GM12878 (cell line): Measurements from ENCODE around the gene PPARA.

ENCODE experiments used
- CREB1 ChIP-seq: IDR thresholded peaks from 2 replicates; pipeline ENCODE4 v1.6.1; 2012; ENCODE audit warnings: low read depth, mild to moderate bottlenecking, inconsistent platforms
- EED ChIP-seq: sonication (generic); IDR thresholded peaks from 2 replicates; pipeline ENCODE4 v1.6.1; 2016; ENCODE audit warnings: antibody characterized with exemption, low read depth
- GABPA ChIP-seq: IDR thresholded peaks from 2 replicates; pipeline ENCODE4 v1.6.1; 2014; ENCODE audit warnings: antibody characterized with exemption, low read depth, mild to moderate bottlenecking, inconsistent platforms
- HDAC2 ChIP-seq: fragments of 200-600 bp; sonication (generic); IDR thresholded peaks from 2 replicates; pipeline ENCODE4 v1.6.1; 2017
- IRF4 ChIP-seq: IDR thresholded peaks from 2 replicates; pipeline ENCODE4 v1.6.1; 2011; ENCODE audit warnings: low read depth, low read length
- MXI1 ChIP-seq: fragments of 150-350 bp; IDR thresholded peaks from 2 replicates; pipeline ENCODE4 v1.6.1; 2011; ENCODE audit warnings: low read depth, mild to moderate bottlenecking, inconsistent platforms, low read length, improper control_type of control experiment
- POLR2AphosphoS2 ChIP-seq: IDR thresholded peaks from 2 replicates; pipeline ENCODE4 v1.6.1; 2011; ENCODE audit warnings: low read depth, mild to moderate bottlenecking, low read length, improper control_type of control experiment, moderate library complexity
- SREBF2 ChIP-seq: IDR thresholded peaks from 2 replicates; pipeline ENCODE4 v1.6.1; 2012; ENCODE audit warnings: mild to moderate bottlenecking, low read length
- ZNF274 ChIP-seq: IDR thresholded peaks from one replicate; pipeline ENCODE4 v1.8.0; 2011; ENCODE audit not compliant: insufficient read length, insufficient read depth
- TF ChIP-seq, protein P1 (sequence below): fragments of 450-650 bp; IDR thresholded peaks from 2 replicates; pipeline ENCODE4 v1.6.1; 2017; ENCODE audit warnings: mild to moderate bottlenecking, moderate library complexity
- TF ChIP-seq, protein P2 (sequence below), 3 experiments: IDR thresholded peaks in 2 of 3; conservative IDR thresholded peaks in 1 of 3; 2 replicates each; pipeline ENCODE4 v1.5.1; 2011; ENCODE audit warnings: low read depth in 3 of 3, low read length in 3 of 3, mild to moderate bottlenecking in 3 of 3, control low read depth in 2 of 3, moderate library complexity in 2 of 3, inconsistent platforms in 1 of 3, mixed read lengths in 1 of 3; ENCODE audit not compliant: control insufficient read depth in 2 of 3, insufficient read depth in 1 of 3; ENCODE audit errors: extremely low read depth in 1 of 3

- TF ChIP-seq, protein P1, sequence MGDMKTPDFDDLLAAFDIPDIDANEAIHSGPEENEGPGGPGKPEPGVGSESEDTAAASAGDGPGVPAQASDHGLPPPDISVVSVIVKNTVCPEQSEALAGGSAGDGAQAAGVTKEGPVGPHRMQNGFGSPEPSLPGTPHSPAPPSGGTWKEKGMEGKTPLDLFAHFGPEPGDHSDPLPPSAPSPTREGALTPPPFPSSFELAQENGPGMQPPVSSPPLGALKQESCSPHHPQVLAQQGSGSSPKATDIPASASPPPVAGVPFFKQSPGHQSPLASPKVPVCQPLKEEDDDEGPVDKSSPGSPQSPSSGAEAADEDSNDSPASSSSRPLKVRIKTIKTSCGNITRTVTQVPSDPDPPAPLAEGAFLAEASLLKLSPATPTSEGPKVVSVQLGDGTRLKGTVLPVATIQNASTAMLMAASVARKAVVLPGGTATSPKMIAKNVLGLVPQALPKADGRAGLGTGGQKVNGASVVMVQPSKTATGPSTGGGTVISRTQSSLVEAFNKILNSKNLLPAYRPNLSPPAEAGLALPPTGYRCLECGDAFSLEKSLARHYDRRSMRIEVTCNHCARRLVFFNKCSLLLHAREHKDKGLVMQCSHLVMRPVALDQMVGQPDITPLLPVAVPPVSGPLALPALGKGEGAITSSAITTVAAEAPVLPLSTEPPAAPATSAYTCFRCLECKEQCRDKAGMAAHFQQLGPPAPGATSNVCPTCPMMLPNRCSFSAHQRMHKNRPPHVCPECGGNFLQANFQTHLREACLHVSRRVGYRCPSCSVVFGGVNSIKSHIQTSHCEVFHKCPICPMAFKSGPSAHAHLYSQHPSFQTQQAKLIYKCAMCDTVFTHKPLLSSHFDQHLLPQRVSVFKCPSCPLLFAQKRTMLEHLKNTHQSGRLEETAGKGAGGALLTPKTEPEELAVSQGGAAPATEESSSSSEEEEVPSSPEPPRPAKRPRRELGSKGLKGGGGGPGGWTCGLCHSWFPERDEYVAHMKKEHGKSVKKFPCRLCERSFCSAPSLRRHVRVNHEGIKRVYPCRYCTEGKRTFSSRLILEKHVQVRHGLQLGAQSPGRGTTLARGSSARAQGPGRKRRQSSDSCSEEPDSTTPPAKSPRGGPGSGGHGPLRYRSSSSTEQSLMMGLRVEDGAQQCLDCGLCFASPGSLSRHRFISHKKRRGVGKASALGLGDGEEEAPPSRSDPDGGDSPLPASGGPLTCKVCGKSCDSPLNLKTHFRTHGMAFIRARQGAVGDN: no peak
- TF ChIP-seq MXI1: no peak
- no peak for TF ChIP-seq IRF4
- TF ChIP-seq, protein P2, sequence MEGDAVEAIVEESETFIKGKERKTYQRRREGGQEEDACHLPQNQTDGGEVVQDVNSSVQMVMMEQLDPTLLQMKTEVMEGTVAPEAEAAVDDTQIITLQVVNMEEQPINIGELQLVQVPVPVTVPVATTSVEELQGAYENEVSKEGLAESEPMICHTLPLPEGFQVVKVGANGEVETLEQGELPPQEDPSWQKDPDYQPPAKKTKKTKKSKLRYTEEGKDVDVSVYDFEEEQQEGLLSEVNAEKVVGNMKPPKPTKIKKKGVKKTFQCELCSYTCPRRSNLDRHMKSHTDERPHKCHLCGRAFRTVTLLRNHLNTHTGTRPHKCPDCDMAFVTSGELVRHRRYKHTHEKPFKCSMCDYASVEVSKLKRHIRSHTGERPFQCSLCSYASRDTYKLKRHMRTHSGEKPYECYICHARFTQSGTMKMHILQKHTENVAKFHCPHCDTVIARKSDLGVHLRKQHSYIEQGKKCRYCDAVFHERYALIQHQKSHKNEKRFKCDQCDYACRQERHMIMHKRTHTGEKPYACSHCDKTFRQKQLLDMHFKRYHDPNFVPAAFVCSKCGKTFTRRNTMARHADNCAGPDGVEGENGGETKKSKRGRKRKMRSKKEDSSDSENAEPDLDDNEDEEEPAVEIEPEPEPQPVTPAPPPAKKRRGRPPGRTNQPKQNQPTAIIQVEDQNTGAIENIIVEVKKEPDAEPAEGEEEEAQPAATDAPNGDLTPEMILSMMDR (IDR thresholded peaks at IDR 0.05 in 2 of 3, conservative IDR thresholded peaks at IDR 0.05 in 1 of 3; ENCODE audit: control insufficient read depth in 2 of 3, extremely low read depth in 1 of 3, insufficient read depth in 1 of 3, low read depth in 3 of 3, low read length in 3 of 3): no peak
- TF ChIP-seq HDAC2: no peak
- no peak for TF ChIP-seq SREBF2
- TF ChIP-seq POLR2AphosphoS2: no peak
- no peak for TF ChIP-seq ZNF274
- TF ChIP-seq CREB1: no peak
- no peak for TF ChIP-seq EED
- no peak for TF ChIP-seq GABPA
Observed at GRCh38 chr22:46143491-46144147, 6.7 kb upstream of the PPARA start.
